ENCODE measurements around the gene OSBPL10.
A peak's percentile ranks its signal among the peaks of the same experiment; 100 is the strongest.

The OSBPL10 gene

GRCh38 chr3:31911643-31912042 lies 69.4 kb downstream of the OSBPL10 start:
- DNase-seq (ENCODE audit: extremely low read depth, low read depth): no peak

GRCh38 chr3:31911124-31911523 lies 69.9 kb downstream of the OSBPL10 start:
- no peak for DNase-seq (ENCODE audit: extremely low read depth, low read depth)
- no peak overlapping the region for H3K4me3 ChIP-seq (replicated peaks; ENCODE audit: low read depth, low read length)
- TF ChIP-seq CTCF (IDR thresholded peaks at IDR 0.05; ENCODE audit: low read depth, low read length, missing control alignments): no peak

More at GRCh38 chr3:31911643-31912042, 69.4 kb downstream of the OSBPL10 start:
- no peak for TF ChIP-seq CTCF (IDR thresholded peaks at IDR 0.05; ENCODE audit: low read depth, low read length, missing control alignments)
- H3K4me3 ChIP-seq (replicated peaks; ENCODE audit: low read depth, low read length): no peak overlapping the region

GRCh38 chr3:31909455-31909854 lies 71.6 kb downstream of the OSBPL10 start:
- no peak overlapping the region for H3K4me3 ChIP-seq (replicated peaks; ENCODE audit: low read depth, low read length)
- TF ChIP-seq CTCF (IDR thresholded peaks at IDR 0.05; ENCODE audit: low read depth, low read length, missing control alignments): no peak
- DNase-seq (ENCODE audit: extremely low read depth, low read depth): no peak

- no peak overlapping the region for H3K4me3 ChIP-seq (replicated peaks; ENCODE audit: low read depth, low read length)
- no peak for DNase-seq (ENCODE audit: extremely low read depth, low read depth)
- peak; percentile 7 for TF ChIP-seq CTCF (IDR thresholded peaks at IDR 0.05; ENCODE audit: low read depth, low read length, missing control alignments)
These were observed 72.5 kb downstream of the OSBPL10 start for GRCh38 chr3:31908391-31909097.

GRCh38 chr3:31906182-31906581 lies 74.9 kb downstream of the OSBPL10 start:
- no peak for TF ChIP-seq CTCF (IDR thresholded peaks at IDR 0.05; ENCODE audit: low read depth, low read length, missing control alignments)
- H3K4me3 ChIP-seq (replicated peaks; ENCODE audit: low read depth, low read length): no peak overlapping the region
- DNase-seq (ENCODE audit: extremely low read depth, low read depth): no peak

GRCh38 chr3:31903686-31904431 lies 77.2 kb downstream of the OSBPL10 start:
- no peak for DNase-seq (ENCODE audit: extremely low read depth, low read depth)
- no peak overlapping the region for H3K4me3 ChIP-seq (replicated peaks; ENCODE audit: low read depth, low read length)

More at GRCh38 chr3:31903686-31904431, 77.2 kb downstream of the OSBPL10 start:
- no peak for TF ChIP-seq CTCF (IDR thresholded peaks at IDR 0.05; ENCODE audit: low read depth, low read length, missing control alignments)

All from HFF-Myc (cell line).